ENCODE results near the gene P2RY2.
"Not testable (repeated sequence)": the region's sequence is repeated elsewhere in the genome, so short reads cannot be mapped to it uniquely, and the experiment has no call there.

Gene P2RY2

DNA sequence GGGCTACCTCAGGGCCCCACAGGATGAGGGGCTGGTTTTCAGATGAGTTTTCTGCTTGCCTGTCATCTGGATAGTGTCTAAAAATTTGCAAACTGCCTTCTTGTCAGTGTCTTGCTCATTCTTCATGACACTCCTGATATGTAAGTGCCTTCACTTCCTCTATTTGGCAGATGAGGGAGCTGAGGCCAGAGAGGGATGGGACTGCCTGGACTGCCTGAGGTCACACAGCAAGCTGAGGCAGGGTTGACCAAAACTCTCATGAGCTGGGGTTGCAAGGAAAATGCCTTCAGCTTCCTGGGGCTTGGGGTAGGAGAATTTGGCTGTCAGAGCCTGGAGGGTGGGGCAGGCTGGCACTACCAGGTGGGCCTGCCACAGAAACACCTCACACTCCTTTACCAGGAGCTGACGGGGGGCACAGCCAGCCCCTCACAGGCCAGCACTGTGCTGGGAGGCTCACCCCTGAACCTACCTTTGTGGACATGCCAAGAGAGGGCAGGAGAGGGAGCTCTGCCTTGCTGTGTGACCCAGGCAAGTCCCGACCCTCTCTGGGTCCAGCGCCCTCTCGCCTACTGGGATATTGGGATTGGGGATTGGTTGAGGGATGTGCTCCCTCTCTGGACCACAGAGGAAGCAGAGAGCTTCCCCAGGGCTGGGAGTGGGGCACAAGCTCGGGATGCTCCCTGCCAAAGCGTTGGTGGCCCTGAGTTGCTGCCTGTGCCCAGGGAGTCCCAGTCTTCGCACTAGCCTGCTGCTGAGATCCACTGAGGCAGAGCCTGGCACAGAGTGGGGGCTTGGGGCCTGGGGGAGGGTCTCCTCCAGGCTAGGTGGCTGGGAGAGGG is 52.2 kb downstream of the P2RY2 start:
- no peak for DNase-seq

DNA sequence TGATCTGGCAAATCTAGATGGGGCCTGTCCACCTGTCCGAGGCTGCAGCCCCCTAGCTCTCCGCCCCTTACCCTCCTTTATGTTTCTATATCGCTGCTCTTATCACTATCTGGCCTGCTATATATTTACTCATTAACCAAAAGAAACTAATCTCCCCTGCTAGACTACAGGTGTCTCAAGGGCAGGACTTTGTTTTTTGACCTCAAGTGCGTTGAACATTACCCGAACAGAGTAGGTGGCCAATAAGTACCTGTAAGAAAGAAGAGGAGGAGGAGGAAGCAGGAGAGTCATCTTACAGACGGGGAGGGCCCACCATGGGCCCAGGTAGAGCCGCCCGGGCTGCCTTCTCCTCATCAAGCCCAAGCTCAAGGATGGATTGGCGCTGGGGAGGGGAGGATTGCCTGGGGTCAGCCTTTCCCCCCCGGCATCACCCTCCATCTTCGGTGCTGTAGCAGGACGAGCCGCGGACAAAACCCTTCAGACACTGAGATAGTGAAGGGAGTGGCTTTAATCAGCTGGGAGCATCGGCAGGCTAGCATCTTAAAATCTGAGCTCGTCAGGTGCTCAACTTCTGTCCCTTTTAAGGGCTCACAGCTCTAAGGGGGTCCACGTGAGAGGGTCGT is 52.9 kb downstream of the P2RY2 start:
- DNase-seq, result no peak

DNA sequence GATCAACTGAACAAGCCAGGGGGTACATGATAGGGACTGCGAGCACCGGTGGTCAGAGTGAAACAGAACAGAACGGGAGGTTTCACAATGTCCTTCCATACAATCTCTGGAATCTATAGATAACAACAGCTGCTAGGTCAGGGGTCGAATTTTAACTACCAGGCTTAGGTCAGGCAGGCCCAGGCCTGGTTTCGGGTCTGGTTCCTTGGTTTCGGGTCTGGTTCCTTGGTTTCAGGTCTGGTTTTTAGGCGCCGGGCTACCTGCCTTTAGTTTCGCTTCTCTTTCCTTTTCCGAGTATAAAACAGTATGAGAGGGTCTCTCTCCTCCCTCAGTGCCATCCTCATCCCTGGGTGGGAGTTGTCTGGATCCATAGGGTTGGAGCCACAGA is 53.4 kb downstream of the P2RY2 start:
- DNase-seq, result not testable (repeated sequence)

DNA sequence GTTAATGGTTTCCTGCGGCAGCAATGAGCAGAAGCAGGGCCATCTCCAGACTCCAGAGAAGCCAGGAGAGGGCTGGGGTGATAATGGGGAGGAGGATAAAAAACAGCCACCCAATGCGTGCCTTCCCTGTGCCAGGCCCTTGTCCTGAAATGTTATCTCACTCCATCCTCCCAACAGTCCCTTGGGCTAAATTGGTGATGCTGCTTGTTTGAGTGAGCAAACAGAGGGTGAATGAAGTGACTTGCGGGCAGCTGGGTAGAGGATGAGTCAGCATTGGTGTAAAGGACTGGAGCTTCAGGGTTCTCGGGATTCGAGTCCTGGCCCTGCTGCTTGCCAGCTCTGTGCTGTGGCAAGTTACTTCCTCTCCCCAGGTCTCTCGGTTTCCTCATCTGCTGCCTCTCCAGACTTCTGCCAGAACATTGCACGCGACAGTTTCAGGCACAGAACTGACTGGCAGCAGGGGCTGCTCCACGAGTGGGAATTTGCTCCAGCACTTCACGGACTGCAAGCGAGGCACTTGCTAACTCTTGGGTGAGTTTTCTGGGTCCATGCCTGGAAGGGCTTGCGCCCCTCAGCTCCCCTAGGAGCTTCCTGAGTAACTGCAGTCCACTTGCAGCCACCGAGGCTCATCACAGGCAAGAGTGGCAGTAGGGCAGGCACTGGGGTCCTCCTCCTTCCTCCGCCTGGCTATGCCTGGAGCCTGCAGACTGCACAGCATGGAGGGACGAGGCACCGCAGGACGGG is 54.0 kb downstream of the P2RY2 start, which contains the start of gene P2RY6:
Gene P2RY6 (plus strand): TSS at position 403 of the 744 bp plus-strand sequence. CDS start 24,181 bp downstream, outside the sequence.
- DNase-seq, result peak; percentile 24

DNA sequence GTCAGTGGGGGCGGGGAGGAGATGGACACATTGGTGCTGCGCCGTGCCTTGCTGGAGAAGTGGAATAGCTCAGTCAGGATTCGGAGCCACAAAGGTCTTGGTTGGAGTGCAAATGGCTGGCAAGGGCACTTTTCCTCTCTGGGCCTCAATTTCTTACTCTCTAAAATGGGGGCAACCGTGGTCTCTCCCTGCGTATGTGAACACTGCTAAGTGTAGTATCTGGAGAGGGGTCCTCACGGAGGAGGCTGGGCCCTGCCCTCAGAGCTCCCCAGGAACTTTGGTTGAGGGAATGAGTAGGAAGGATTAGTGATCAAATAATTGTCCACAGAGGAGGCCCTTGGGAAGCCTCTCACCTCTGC is 54.6 kb downstream of the P2RY2 start:
- DNase-seq, result no peak

DNA sequence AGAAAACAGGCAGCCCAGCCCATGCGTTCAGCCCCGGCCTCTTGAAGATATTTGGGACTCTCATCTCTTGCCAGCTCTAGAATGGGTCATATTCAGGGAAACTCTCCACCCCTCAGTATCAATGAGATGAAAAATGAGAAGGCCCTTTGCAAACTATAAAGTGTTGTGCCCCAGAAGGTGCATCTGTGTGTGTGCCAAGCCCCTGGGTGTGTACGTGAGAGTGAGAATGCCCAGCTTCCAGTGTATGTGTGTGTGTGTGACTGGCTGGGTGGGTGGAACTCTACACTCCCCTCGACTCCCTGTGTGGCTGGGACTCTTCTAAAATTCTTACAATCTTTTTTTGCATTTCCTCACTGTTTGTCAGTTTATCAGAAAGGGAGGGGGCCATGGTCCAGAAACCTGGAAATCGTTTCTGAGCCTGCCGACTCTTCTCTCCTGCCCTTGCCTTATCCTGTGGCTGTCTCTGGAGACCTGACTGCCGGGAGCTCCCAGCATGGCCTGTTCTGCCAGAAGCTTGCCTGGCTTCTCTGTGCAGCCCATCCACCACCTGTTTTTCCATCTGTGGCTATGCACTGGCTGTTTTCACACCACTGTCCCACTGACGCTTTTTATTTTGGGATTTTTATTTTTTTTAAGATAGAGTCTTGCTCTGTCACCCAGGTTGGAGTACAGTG is 55.3 kb downstream of the P2RY2 start:
- DNase-seq, result peak; percentile 59

DNA sequence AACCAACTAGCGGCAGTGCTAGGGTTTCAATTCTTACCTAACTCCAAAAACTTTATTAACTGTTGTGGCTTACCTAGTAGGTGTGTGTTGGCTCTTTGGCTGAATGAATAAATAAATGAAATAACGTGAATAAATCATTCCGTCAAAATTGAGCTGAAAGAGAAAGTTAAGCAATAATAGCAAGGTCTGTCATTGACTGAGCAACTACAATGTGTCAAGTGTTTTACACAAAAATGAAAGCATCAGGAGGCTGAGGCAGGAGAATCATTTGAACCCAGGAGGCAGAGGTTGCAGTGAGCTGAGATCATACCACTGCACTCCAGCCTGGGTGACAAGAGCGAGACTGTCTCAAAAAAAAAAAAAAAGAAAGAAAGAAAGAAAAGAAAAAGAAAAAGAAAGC is 56.1 kb downstream of the P2RY2 start:
- DNase-seq, result not testable (repeated sequence)

DNA sequence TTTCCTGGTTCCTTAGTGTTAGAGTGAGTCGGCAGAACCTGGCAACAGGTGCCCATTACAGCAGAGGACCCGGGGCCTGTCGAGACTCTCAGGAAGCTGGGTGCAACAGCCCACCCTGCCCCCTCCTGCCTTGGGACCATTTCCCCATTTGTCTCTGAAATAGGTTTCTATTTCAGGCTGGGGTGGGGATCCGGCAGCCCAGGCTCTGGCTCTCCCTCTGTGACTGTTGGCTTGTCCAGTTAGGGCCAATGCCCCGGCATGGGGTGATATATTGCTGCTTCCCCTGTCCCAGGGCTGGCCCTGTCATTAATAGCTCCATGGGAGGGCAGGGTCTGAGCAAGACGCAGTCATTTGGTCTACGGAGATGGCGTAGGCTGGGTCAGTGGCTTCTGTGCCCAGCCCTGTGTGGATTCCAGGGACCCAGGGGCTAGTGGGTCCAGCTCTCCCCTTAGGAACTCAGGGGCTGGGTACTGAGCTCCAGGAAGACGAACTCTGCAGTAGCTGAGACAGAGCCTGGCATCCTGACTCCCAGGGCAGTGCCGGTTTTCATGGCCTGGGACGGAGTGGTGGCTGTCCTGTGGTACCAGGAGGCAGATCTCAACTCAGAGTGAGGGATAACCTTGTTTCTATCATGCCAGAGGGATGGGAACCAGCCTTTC is 56.8 kb downstream of the P2RY2 start:
- DNase-seq, result no peak

DNA sequence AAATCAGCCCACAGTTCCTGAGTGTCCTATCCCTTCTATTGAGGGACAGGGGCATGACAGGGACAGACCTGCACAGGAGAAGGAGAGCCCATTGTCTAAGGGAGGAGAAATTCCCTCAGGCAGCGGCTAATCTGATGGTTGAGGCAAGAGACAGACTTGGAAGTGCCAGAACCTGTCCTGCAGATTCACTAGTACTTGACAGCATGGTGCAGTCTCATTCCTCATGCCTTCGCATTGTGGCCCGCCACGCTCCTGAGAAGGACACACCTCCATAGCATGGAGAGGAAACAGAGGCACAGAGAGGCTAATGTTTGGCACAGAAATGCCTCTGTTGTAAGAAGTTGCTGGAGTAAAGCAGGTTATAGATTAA is 57.3 kb downstream of the P2RY2 start:
- no peak for DNase-seq

DNA sequence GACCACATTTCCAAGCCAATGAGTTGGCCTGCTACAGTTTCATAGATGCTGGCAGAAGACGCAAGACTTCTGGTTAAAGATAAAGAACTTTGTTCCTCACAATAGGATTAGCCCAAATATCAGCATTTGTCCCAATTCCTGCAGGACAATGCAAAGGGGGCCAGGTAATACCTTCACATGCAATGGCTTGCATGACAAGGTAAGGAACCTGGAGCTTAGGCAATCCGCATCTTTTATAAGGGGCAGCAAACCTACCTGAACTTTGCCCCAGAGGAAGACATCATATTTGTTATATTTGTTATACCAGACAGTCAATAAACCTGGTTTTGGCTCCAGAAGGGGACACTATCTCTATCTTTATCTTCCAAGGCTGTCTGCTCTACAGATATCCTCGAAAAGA is 59.4 kb downstream of the P2RY2 start:
- no peak for DNase-seq

DNA sequence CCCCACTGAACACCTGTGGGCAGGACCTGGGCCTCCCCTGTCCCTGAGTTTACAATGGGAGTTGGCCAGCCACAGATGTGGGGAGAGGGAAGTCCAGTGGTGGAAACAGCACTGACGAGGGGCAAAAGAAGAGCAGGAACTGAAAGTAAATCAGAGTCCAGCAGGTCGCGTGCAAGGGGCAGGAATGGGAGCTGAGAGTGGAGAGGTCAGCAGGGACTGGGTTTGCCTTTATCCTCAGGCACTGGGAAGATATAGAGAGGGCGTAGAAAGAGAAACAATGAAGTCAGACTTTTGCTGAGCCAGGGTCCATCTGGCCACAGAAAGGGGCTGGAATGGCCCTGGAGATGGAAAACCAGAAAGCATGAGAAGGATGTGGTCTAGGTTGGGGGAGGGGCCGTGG is 62.5 kb downstream of the P2RY2 start:
- DNase-seq, result no peak

DNA sequence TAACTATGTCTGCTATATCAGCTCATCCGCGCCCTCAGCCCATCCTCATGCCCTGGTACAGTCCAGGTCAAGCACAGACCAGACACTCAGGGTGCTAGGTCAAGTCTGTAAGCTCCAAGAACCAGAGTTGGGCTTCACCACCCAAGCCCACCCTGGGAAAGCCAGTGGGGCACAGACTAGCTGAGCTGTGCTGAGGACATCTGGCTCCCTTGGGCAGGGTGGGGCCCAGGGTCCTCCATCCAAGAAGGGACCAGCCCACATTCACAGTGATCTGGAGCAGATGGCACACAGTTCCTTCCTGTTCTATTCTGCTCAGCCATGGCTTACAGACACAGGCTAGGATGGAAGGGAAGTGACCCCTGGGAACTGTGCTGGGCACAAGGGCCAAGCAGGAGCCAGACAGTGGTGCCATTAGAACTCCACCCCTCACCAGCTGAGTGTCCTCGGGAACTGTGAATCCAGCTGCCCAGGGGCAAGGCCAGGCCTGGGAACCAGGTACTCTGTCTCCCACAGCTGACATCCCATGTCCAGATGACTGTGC is 63.2 kb downstream of the P2RY2 start:
- no peak for DNase-seq

DNA sequence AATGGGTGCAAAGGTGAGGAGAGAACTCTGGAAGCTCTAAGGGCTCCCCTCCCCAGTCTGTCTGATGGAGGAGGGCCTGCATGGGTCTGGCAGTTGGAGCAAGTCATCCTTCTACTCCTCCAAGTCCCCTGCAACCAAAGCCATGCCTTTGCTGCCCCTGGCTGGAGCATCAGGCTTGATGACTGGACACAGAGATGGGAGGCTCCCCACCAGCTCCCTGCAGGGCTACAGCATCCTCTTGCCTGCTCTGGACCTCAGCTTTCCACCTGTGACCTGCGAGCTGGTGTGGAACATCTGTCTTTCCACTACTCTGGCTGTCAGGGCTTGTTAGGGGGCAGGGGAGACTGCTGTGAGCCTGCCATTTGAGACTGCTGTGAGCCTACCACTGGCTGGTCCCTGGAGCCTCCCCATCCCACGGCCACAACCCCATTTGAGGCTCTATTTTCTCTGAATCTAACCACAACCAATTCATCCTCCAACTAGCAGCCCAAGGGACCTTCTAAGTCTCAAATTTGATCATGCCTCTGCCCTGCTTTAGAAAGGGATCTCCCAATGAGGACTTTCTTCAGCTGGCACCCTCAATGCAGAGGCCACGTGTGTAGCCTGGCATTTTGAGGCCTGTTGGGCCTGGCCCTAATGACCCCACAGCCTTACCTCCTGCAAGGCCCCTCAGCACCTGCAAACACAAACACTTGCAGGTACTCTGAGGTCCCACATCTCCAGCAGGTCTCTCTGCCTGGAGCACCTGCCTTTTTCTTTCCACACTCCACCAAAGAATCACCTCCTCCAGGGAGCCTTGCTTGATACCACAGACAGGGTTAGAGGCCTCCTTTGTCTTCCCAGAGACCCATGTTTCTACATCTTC is 63.9 kb downstream of the P2RY2 start:
- no peak for DNase-seq

DNA sequence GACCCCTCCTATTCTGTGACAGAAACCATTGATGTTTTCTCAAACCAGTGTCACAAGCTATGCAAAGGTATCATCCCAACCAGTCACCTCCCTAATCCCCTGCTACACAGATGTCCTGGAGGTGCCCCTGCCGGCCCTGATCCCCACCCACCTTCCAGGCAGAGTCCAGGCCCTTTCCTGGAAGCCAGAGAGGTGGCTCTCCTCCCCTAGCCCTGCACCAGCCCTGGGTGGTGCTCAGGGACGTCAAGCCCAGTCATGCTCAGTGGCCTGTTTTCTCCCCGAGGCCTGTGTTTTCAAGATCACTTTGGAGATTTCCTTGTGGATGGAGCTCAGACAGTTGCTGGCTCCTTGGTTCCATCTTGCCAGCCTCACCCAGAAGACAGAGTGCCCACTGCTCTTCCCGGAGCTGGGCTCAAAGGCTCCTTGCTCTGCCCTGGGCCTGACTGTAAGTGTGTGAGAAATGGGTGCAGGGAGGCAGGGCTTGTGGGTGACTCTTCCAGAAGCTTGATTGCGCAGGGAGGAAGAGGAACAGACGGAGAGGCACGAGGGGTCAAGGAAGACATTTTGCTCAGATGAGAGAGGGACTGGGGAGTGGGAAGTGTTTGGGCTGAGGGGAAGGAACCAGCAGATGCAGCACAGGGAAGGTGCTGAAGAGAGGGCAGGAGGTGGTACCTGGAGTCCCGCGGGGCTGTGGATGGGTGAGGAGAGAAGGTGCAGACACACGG is 65.4 kb downstream of the P2RY2 start:
- DNase-seq, result no peak

DNA sequence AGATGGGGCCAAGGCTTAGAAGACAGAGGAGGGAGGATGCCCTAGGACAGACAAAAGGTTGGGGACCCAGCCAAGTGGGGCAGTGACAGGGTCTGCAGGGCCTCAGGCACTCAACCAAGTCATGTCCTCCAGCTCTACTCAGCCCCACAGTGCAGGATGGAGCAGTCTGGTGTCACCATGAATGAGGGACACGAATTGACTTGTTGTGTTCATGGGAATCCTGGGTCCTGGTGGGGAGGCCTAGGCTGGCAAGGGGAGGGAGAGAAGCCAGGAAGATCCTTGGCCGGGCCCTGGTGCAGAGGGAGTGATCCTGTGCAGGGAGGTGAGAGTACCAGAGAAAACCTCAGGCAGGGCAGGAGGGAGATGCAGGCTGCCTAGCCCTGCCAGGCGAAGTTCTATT is 66.0 kb downstream of the P2RY2 start:
- DNase-seq, result no peak

DNA sequence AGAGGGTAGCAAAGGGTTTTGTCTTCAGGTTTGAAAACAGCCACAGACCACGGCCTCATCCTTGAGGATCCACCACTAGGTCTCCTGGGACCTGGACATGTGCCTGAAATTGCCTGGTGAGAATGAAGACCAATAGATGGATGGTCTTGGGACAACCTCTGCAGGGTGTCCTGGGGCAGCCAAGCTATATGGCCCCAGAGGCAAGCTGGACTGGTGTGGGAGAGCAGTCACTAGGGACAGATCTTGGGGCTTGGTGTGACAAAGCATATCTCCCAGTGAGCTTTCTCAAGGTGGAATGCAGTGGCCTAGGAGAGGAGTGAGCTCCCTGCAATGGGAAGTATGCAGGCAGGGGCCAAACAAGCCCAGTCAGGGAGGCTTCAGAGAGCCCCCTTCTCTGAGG is 67.6 kb downstream of the P2RY2 start:
- no peak for DNase-seq
